Measurements from ENCODE around the gene MOCS1.

The MOCS1 gene

GRCh38 chr6:39861663-39862062, 72.6 kb downstream of the MOCS1 start:
- no peak for DNase-seq

GRCh38 chr6:39859025-39859424, 75.2 kb downstream of the MOCS1 start:
- no peak for DNase-seq

GRCh38 chr6:39855356-39855995, 78.8 kb downstream of the MOCS1 start:
- DNase-seq, result no peak

Measured in hematopoietic multipotent progenitor cell treated with erythropoietin and hydrocortisone succinate and interleukin-3 and kit ligand, for 8 days (in vitro differentiated cells).